ENCODE measurements around the gene TARBP1.

Gene TARBP1

DNA sequence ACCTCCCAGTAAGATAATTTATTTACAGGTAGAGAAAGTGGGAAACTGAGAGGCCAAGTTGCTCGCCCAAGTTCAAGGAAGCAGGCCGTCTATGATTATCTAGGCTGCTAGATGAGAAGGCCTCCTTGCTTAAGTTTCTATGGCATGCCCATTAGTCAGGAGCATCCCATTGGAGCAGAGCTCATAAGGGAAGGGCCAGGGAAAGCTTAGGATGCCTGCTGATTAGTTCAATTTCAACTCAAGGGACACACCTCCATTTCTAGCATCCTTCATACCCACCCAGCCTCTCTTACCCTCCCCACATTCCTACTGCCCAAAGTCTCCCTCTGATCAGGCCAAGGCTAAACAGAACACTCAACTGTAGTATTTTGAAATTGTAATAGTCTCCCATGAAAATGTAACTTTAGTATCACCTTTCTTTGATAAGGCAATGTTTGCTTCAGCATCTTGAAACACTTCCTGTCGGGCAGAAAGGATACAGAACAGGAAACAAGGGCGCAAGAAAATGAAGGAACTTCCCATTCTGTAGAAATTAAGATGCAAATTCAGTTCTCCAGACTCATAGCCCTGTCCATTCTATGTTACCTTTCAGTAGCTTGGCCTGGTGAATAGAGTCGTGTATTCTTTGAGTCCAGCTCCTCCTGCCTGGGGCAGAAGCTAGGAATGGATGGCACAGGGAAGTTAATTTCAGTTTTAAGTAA is 46.3 kb upstream of the TARBP1 start:
- TF ChIP-seq, protein P1, sequence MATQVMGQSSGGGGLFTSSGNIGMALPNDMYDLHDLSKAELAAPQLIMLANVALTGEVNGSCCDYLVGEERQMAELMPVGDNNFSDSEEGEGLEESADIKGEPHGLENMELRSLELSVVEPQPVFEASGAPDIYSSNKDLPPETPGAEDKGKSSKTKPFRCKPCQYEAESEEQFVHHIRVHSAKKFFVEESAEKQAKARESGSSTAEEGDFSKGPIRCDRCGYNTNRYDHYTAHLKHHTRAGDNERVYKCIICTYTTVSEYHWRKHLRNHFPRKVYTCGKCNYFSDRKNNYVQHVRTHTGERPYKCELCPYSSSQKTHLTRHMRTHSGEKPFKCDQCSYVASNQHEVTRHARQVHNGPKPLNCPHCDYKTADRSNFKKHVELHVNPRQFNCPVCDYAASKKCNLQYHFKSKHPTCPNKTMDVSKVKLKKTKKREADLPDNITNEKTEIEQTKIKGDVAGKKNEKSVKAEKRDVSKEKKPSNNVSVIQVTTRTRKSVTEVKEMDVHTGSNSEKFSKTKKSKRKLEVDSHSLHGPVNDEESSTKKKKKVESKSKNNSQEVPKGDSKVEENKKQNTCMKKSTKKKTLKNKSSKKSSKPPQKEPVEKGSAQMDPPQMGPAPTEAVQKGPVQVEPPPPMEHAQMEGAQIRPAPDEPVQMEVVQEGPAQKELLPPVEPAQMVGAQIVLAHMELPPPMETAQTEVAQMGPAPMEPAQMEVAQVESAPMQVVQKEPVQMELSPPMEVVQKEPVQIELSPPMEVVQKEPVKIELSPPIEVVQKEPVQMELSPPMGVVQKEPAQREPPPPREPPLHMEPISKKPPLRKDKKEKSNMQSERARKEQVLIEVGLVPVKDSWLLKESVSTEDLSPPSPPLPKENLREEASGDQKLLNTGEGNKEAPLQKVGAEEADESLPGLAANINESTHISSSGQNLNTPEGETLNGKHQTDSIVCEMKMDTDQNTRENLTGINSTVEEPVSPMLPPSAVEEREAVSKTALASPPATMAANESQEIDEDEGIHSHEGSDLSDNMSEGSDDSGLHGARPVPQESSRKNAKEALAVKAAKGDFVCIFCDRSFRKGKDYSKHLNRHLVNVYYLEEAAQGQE (IDR thresholded peaks at IDR 0.05; ENCODE audit: insufficient replicate concordance, low read depth), result no peak
- TF ChIP-seq SPI1 (IDR thresholded peaks at IDR 0.05; ENCODE audit: borderline replicate concordance, low read depth) (peak; percentile 68; the same call in 1 of the 2 replicates), GABPA (IDR thresholded peaks at IDR 0.05; ENCODE audit: low read depth) (peak; percentile 32; the same call in 1 of the 2 replicates)
- Histone ChIP-seq H3K4me3 (replicated peaks; ENCODE audit: insufficient read depth, low read length) (no peak overlapping the region), H3K27ac (replicated peaks) (peak overlapping the region; percentile 95), H3K27me3 (ENCODE audit: insufficient read depth, poor library complexity, severe bottlenecking) (no peaks in the 10 kb centered on the region)
- DNase-seq (ENCODE audit: low read depth in 1 of 2, low spot score in 1 of 2), result peak; percentile 49 to 66

GRCh38 chr1:234521836-234522235 is 42.9 kb upstream of the TARBP1 start:
- H3K27me3 ChIP-seq (ENCODE audit: insufficient read depth, poor library complexity, severe bottlenecking), result no peaks in the 10 kb centered on the region
- TF ChIP-seq CTCF (IDR thresholded peaks at IDR 0.05; ENCODE audit: insufficient read depth, low read length) (no peak), SPI1 (IDR thresholded peaks at IDR 0.05; ENCODE audit: borderline replicate concordance, low read depth) (no peak)
- peak overlapping the region; percentile 95 for H3K27ac ChIP-seq (replicated peaks)
- H3K4me3 ChIP-seq (replicated peaks; ENCODE audit: insufficient read depth, low read length), result no peak overlapping the region
- DNase-seq (ENCODE audit: low read depth in 1 of 2, low spot score in 1 of 2), result no peak

- no peak for DNase-seq (ENCODE audit: low read depth in 1 of 2, low spot score in 1 of 2)
- Histone ChIP-seq H3K27me3 (ENCODE audit: insufficient read depth, poor library complexity, severe bottlenecking) (no peaks in the 10 kb centered on the region), H3K27ac (replicated peaks) (peak overlapping the region; percentile 95), H3K4me3 (replicated peaks; ENCODE audit: insufficient read depth, low read length) (no peak overlapping the region)
- TF ChIP-seq POLR2AphosphoS5 (IDR thresholded peaks at IDR 0.05; ENCODE audit: low read depth) (no peak), GABPA (IDR thresholded peaks at IDR 0.05; ENCODE audit: low read depth) (no peak), CTCF (IDR thresholded peaks at IDR 0.05; ENCODE audit: insufficient read depth, low read length) (no peak)
Observed at GRCh38 chr1:234520908-234521817, 42.2 kb upstream of the TARBP1 start.

DNA sequence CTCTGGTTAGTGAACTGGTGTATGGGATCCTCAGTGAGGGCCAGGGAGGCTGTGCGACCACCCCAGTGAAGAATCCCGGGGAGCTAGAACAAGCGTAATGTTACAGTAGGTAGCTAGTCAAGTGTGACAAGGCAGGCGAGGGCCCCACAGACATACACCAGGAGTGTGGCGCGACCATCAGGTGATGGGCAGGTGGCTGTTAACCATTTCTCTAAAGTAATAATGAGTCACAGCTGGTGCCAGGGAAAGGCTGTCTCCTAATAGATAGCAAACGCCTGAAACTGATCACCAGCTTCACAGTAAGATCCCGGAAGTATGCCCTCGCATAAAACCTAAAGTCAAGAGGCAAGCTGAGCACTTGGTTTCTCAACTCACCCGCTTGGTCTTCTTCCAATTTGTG is 40.5 kb upstream of the TARBP1 start:
- Histone ChIP-seq H3K4me3 (replicated peaks; ENCODE audit: insufficient read depth, low read length) (no peak overlapping the region), H3K27me3 (ENCODE audit: insufficient read depth, poor library complexity, severe bottlenecking) (no peaks in the 10 kb centered on the region), H3K27ac (replicated peaks) (peak overlapping the region; percentile 52)
- DNase-seq (ENCODE audit: low read depth in 1 of 2, low spot score in 1 of 2), result peak in 1 of 2 experiments; percentile 38
- TF ChIP-seq GABPA (IDR thresholded peaks at IDR 0.05; ENCODE audit: low read depth), result no peak
- TF ChIP-seq CTCF (IDR thresholded peaks at IDR 0.05; ENCODE audit: insufficient read depth, low read length), result no peak
- no peak for TF ChIP-seq POLR2AphosphoS5 (IDR thresholded peaks at IDR 0.05; ENCODE audit: low read depth)
- TF ChIP-seq, protein P1 (IDR thresholded peaks at IDR 0.05; ENCODE audit: insufficient replicate concordance, low read depth), result no peak
- TF ChIP-seq SPI1 (IDR thresholded peaks at IDR 0.05; ENCODE audit: borderline replicate concordance, low read depth), result no peak

Data from HL-60 (cell line).